Measurements from ENCODE around the gene MPZL2.
"Not testable (repeated sequence)": the region's sequence is repeated elsewhere in the genome, so short reads cannot be mapped to it uniquely, and the experiment has no call there.

The MPZL2 gene

GRCh38 chr11:118263695-118264568 lies at the start of gene MPZL2:
MPZL2 (minus strand) TSS chr11:118264297; CDS start chr11:118264153, 144 bp downstream.
- peak; percentile 39 for DNase-seq

GRCh38 chr11:118313242-118313641 lies 49.1 kb upstream of the MPZL2 start:
- no peak for DNase-seq

GRCh38 chr11:118312328-118312727 lies 48.2 kb upstream of the MPZL2 start:
- no peak for DNase-seq

GRCh38 chr11:118311518-118311917 lies 47.4 kb upstream of the MPZL2 start:
- DNase-seq: no peak

- no peak for DNase-seq
Observed at GRCh38 chr11:118310781-118311485, 46.8 kb upstream of the MPZL2 start.

GRCh38 chr11:118310271-118310670 lies 46.2 kb upstream of the MPZL2 start:
- no peak for DNase-seq

- not testable (repeated sequence) for DNase-seq
Observed at GRCh38 chr11:118308995-118309528, 45.0 kb upstream of the MPZL2 start.

GRCh38 chr11:118306556-118306955 lies 42.5 kb upstream of the MPZL2 start:
- no peak for DNase-seq

GRCh38 chr11:118305726-118306125 lies 41.6 kb upstream of the MPZL2 start:
- no peak for DNase-seq

GRCh38 chr11:118304568-118305248 lies 40.6 kb upstream of the MPZL2 start, which contains the start of gene CD3E:
CD3E (plus strand) TSS chr11:118304730; CDS start chr11:118304953, 223 bp downstream.
- no peak for DNase-seq

GRCh38 chr11:118304227-118304567 lies 40.1 kb upstream of the MPZL2 start:
- DNase-seq: no peak

GRCh38 chr11:118301600-118302195 lies 37.6 kb upstream of the MPZL2 start:
- DNase-seq: no peak

- DNase-seq: no peak
Observed at GRCh38 chr11:118295815-118296454, 31.8 kb upstream of the MPZL2 start.

GRCh38 chr11:118295199-118295598 lies 31.1 kb upstream of the MPZL2 start:
- DNase-seq: no peak

GRCh38 chr11:118294053-118294452 lies 30.0 kb upstream of the MPZL2 start:
- DNase-seq: no peak

- no peak for DNase-seq
Observed at GRCh38 chr11:118291477-118292135, 27.5 kb upstream of the MPZL2 start.

- DNase-seq: peak; percentile 3
Observed at GRCh38 chr11:118290923-118291322, 26.8 kb upstream of the MPZL2 start.

- DNase-seq: no peak
Observed at GRCh38 chr11:118289401-118289800, 25.3 kb upstream of the MPZL2 start.

- no peak for DNase-seq
Observed at GRCh38 chr11:118287006-118287405, 22.9 kb upstream of the MPZL2 start.

GRCh38 chr11:118286545-118286944 lies 22.4 kb upstream of the MPZL2 start:
- DNase-seq: no peak

GRCh38 chr11:118283756-118284350 lies 19.8 kb upstream of the MPZL2 start:
- no peak for DNase-seq

All from retina (tissue), 1 donor.